Smooth muscle cell of the brain vasculature (primary cell): ENCODE results near the gene TEAD1.

Experiments used
- DNase-seq: peaks from one replicate; pipeline ENCODE4 v3.0.0-alpha.2; 2012; ENCODE audit warnings: low read depth, low spot score

The TEAD1 gene

GRCh38 chr11:12686246-12687060 is 12.2 kb downstream of the TEAD1 start:
- DNase-seq = no peak

GRCh38 chr11:12687216-12687623 is 13.0 kb downstream of the TEAD1 start:
- DNase-seq = no peak

GRCh38 chr11:12687740-12688139 is 13.5 kb downstream of the TEAD1 start:
- DNase-seq = no peak

GRCh38 chr11:12689029-12689755 is 15.0 kb downstream of the TEAD1 start:
- DNase-seq = no peak

GRCh38 chr11:12690663-12691062 is 16.4 kb downstream of the TEAD1 start:
- DNase-seq = no peak

GRCh38 chr11:12691473-12691872 is 17.3 kb downstream of the TEAD1 start:
- DNase-seq = no peak

GRCh38 chr11:12692229-12693075 is 18.2 kb downstream of the TEAD1 start:
- peak; percentile 82 for DNase-seq

- no peak for DNase-seq
These were observed 18.9 kb downstream of the TEAD1 start for GRCh38 chr11:12693094-12693478.

- peak; percentile 86 for DNase-seq
These were observed 19.4 kb downstream of the TEAD1 start for GRCh38 chr11:12693479-12694182.

GRCh38 chr11:12694183-12694531 is 19.9 kb downstream of the TEAD1 start:
- no peak for DNase-seq

- DNase-seq = no peak
These were observed 21.1 kb downstream of the TEAD1 start for GRCh38 chr11:12695221-12695794.

- DNase-seq = no peak
These were observed 21.7 kb downstream of the TEAD1 start for GRCh38 chr11:12695873-12696272.

- DNase-seq = no peak
These were observed 22.8 kb downstream of the TEAD1 start for GRCh38 chr11:12696911-12697581.

GRCh38 chr11:12698048-12698447 is 23.8 kb downstream of the TEAD1 start:
- no peak for DNase-seq

- no peak for DNase-seq
These were observed 27.8 kb downstream of the TEAD1 start for GRCh38 chr11:12701811-12702592.

GRCh38 chr11:12702999-12703453 is 28.8 kb downstream of the TEAD1 start:
- no peak for DNase-seq

GRCh38 chr11:12704049-12704448 is 29.8 kb downstream of the TEAD1 start:
- DNase-seq = no peak

GRCh38 chr11:12705874-12706273 is 31.7 kb downstream of the TEAD1 start:
- no peak for DNase-seq

- no peak for DNase-seq
These were observed 32.6 kb downstream of the TEAD1 start for GRCh38 chr11:12706545-12707499.
